Measurements from ENCODE around the gene LRRC14B. TPM values are rescaled to one million over a fixed set of nuclear protein-coding genes. Genes with fewer than 3 reads are reported as not detected.

The LRRC14B gene
- total RNA-seq, 1 donor from 2014 or later = not detected

DNA sequence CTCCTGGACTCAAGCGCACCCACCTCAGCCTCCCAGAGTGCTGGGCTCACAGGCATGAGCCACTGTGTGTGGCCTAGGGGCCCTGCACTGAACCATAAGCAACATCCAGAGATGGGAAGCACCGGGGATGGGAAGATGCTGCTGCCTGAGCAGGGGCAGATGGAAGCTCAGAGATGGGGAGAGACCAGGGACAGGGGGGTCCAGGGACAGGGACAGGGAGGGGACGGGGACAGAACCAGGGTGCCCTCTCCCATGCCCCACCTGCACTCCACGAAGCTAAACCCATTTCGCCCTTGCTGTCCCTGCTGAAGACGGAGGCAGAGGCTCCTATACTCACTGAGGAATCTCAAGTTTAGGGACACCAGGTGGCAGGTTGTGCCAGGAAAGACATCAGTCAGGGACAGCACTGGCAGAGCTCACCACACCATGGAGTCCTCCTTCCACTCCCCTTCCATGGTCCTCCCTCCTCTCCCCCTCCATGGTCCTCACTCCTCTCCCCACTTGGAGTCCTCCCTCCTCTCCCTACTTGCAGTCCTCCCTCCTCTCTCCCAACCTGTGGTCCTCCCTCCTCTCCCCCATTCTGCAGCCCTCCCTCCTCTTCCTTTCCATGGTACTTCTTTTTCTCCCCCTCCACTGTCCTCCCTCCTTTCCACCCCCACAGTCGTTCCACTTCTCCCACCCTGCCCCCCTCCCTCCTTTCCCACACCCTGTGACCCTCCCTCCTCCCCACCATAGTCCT, 45.5 kb upstream of the LRRC14B start:
- ATAC-seq = no peak
- Histone ChIP-seq H3K27me3 (no peaks in the 10 kb centered on the region), H3K9me3 (peaks cover 6% of the 10 kb centered on the region), H3K4me3 (no peak overlapping the region), H3K4me1 (no peaks in the 10 kb centered on the region), H3K27ac (no peak overlapping the region), H3K36me3 (no peaks in the 10 kb centered on the region)
- intact Hi-C loops (cut with DNase I) = no loop called here
- no peak for DNase-seq
- TF ChIP-seq, protein P1, sequence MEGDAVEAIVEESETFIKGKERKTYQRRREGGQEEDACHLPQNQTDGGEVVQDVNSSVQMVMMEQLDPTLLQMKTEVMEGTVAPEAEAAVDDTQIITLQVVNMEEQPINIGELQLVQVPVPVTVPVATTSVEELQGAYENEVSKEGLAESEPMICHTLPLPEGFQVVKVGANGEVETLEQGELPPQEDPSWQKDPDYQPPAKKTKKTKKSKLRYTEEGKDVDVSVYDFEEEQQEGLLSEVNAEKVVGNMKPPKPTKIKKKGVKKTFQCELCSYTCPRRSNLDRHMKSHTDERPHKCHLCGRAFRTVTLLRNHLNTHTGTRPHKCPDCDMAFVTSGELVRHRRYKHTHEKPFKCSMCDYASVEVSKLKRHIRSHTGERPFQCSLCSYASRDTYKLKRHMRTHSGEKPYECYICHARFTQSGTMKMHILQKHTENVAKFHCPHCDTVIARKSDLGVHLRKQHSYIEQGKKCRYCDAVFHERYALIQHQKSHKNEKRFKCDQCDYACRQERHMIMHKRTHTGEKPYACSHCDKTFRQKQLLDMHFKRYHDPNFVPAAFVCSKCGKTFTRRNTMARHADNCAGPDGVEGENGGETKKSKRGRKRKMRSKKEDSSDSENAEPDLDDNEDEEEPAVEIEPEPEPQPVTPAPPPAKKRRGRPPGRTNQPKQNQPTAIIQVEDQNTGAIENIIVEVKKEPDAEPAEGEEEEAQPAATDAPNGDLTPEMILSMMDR (IDR thresholded peaks at IDR 0.05) = no peak

DNA sequence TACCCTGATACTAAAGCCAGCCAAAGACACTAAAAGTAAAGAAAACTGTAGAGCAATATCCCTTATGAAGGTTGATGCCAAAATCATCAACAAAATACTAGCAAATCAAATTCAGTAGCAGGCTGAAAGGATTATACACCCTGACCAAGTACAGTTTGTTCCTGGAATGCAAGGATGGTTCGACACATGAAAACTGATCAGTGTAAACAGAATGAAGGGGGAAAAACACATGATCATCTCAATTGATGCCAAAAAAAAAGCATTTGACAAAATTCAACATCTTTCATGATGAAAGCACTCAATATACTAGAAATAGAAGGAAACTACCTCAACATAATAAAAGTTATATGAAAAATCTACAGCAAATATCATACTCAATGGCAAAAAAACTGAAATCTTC, 43.5 kb upstream of the LRRC14B start:
- H3K36me3 ChIP-seq = no peaks in the 10 kb centered on the region
- no peaks in the 10 kb centered on the region for H3K4me1 ChIP-seq
- DNase-seq (no peak), ATAC-seq (no peak)
- TF ChIP-seq, protein P1 (IDR thresholded peaks at IDR 0.05) = no peak
- no peaks in the 10 kb centered on the region for H3K27me3 ChIP-seq
- intact Hi-C loops (cut with DNase I) = no loop called here
- peaks cover 6% of the 10 kb centered on the region for H3K9me3 ChIP-seq
- H3K27ac ChIP-seq = no peak overlapping the region
- no peak overlapping the region for H3K4me3 ChIP-seq

DNA sequence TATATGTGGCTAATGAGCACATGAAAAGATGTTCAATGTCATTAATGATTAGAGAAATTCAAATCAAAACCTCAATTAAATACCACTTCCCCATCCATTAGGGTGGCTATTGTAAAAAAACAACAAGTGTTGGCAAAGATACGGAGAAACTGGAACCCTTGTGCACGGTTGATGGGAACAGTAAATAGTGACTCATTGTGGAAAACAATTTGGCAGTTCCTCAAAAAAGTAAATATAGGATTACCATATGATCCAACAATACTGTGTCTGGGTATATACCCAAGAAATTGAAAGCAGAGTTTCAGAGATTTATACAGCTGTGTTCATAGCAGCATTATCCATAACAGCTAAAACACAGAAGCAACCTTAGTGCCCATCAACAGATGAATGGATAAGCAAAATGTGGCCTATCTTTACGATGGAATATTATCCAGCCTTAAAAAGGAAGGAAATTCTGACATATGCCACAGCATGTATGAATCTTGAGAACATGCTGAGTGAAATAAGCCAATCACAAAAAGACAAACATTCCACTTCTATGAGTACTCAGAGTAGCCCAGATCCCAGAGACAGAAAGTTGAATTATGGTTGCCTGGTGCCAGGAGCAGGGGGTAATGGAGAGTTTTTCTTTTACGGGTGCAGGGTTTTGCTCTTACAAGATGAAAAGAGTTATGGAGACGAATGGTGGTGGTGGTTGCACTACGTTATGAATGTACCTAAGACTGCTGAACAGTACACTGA, 41.4 kb upstream of the LRRC14B start:
- DNase-seq (no peak), ATAC-seq (no peak)
- Histone ChIP-seq H3K27ac (no peak overlapping the region), H3K4me3 (no peak overlapping the region), H3K36me3 (no peaks in the 10 kb centered on the region), H3K27me3 (no peaks in the 10 kb centered on the region), H3K9me3 (peaks cover 6% of the 10 kb centered on the region), H3K4me1 (no peaks in the 10 kb centered on the region)
- TF ChIP-seq, protein P1 (IDR thresholded peaks at IDR 0.05) = no peak
- intact Hi-C loops (cut with DNase I) = no loop called here

DNA sequence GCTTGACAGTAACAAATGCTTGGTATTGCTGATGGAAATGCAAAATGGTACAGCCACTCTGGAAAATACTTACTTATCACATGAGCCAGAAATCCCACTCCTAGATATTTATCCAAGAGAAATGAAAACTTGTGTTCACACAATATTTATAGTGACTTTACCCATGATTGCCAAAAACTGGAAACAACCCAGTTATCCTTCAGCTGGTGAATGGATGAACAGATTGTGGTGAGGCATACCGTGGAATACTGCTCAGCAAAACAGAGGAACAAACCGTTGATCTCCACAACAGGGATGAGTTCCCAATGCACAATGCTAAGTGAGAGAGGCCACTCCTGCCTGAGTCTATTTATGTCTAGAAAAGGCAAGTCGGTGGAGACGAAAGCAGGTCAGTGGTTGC, 40.5 kb upstream of the LRRC14B start:
- TF ChIP-seq, protein P1 (IDR thresholded peaks at IDR 0.05) = no peak
- no peak for ATAC-seq
- no peaks in the 10 kb centered on the region for H3K36me3 ChIP-seq
- DNase-seq = no peak
- intact Hi-C loops (cut with DNase I) = no loop called here
- no peaks in the 10 kb centered on the region for H3K4me1 ChIP-seq
- H3K9me3 ChIP-seq = peaks cover 6% of the 10 kb centered on the region
- H3K4me3 ChIP-seq = no peak overlapping the region
- no peaks in the 10 kb centered on the region for H3K27me3 ChIP-seq
- H3K27ac ChIP-seq = no peak overlapping the region

DNA sequence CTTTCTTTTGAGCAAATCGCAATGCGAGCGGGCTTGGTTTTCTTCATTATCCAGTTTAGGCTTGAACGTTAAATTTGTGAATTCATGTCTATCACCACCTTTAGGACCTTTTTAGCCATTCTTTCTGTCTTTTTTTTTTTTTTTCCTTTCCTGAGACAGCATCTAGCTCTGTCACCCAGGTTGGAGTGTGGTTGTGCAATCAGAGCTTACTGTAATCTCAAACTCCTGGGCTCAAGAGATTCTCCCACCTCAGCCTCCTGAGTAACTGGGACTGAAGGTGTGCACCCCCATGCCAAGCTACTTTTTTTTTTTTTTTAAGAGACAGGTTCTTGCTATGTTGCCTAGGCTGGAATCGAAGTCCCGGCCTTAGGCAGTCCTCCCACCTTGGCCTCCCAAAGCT, 39.2 kb upstream of the LRRC14B start:
- ATAC-seq (no peak), DNase-seq (no peak)
- TF ChIP-seq, protein P1 (IDR thresholded peaks at IDR 0.05) = no peak
- H3K27ac ChIP-seq = no peak overlapping the region
- no peaks in the 10 kb centered on the region for H3K4me1 ChIP-seq
- H3K27me3 ChIP-seq = no peaks in the 10 kb centered on the region
- intact Hi-C loops (cut with DNase I) = no loop called here
- H3K36me3 ChIP-seq = no peaks in the 10 kb centered on the region
- no peak overlapping the region for H3K4me3 ChIP-seq
- H3K9me3 ChIP-seq = peaks cover 6% of the 10 kb centered on the region

Data from upper lobe of right lung (tissue), 1 donor.